Measurements from ENCODE around the gene BNIP5.

BNIP5 gene

GRCh38 chr6:36290668-36291620 is 45.7 kb downstream of the BNIP5 start:
- Histone ChIP-seq H3K9ac (ENCODE audit: low read length in 2 of 2) (no peak overlapping the region), H3K4me3 (ENCODE audit: low read length in 2 of 2) (no peak overlapping the region), H3K27ac (ENCODE audit: low read length) (no peak overlapping the region), H3K4me1 (ENCODE audit: control insufficient read depth, insufficient read depth, low read length) (peaks cover 3% of the 10 kb centered on the region), H3K9me3 (ENCODE audit: control insufficient read depth in 2 of 2, low read length in 2 of 2) (no peaks in the 10 kb centered on the region), H3K36me3 (ENCODE audit: control insufficient read depth in 2 of 2, insufficient read depth in 2 of 2, low read length in 2 of 2) (no peaks in the 10 kb centered on the region), H3K27me3 (ENCODE audit: control insufficient read depth in 1 of 2, insufficient read depth in 2 of 2, low read length in 2 of 2) (peaks cover 5 to 8% of the 10 kb centered on the region in 2 donors)

GRCh38 chr6:36289281-36289878 is 47.3 kb downstream of the BNIP5 start:
- Histone ChIP-seq H3K9me3 (ENCODE audit: control insufficient read depth in 2 of 2, low read length in 2 of 2) (no peaks in the 10 kb centered on the region), H3K27me3 (ENCODE audit: control insufficient read depth in 1 of 2, insufficient read depth in 2 of 2, low read length in 2 of 2) (peaks cover 14 to 21% of the 10 kb centered on the region in 2 donors), H3K36me3 (ENCODE audit: control insufficient read depth in 2 of 2, insufficient read depth in 2 of 2, low read length in 2 of 2) (no peaks in the 10 kb centered on the region), H3K9ac (ENCODE audit: low read length in 2 of 2) (no peak overlapping the region), H3K27ac (ENCODE audit: low read length) (no peak overlapping the region), H3K4me1 (ENCODE audit: control insufficient read depth, insufficient read depth, low read length) (peaks cover 3% of the 10 kb centered on the region), H3K4me3 (ENCODE audit: low read length in 2 of 2) (no peak overlapping the region)

- H3K27ac ChIP-seq (ENCODE audit: low read length) = no peak overlapping the region
- no peak overlapping the region for H3K4me3 ChIP-seq (ENCODE audit: low read length in 2 of 2)
- H3K9me3 ChIP-seq (ENCODE audit: control insufficient read depth in 2 of 2, low read length in 2 of 2) = no peaks in the 10 kb centered on the region
- H3K27me3 ChIP-seq (ENCODE audit: control insufficient read depth in 1 of 2, insufficient read depth in 2 of 2, low read length in 2 of 2) = peaks cover 14 to 24% of the 10 kb centered on the region in 2 donors
- H3K36me3 ChIP-seq (ENCODE audit: control insufficient read depth in 2 of 2, insufficient read depth in 2 of 2, low read length in 2 of 2) = no peaks in the 10 kb centered on the region
- H3K9ac ChIP-seq (ENCODE audit: low read length in 2 of 2) = no peak overlapping the region
- H3K4me1 ChIP-seq (ENCODE audit: control insufficient read depth, insufficient read depth, low read length) = peaks cover 3% of the 10 kb centered on the region
These were observed 49.8 kb downstream of the BNIP5 start for GRCh38 chr6:36286858-36287257.

GRCh38 chr6:36285797-36286196 is 50.9 kb downstream of the BNIP5 start:
- peaks cover 12 to 21% of the 10 kb centered on the region in 2 donors for H3K27me3 ChIP-seq (ENCODE audit: control insufficient read depth in 1 of 2, insufficient read depth in 2 of 2, low read length in 2 of 2)

GRCh38 chr6:36285187-36285671 is 51.5 kb downstream of the BNIP5 start:
- Histone ChIP-seq H3K27me3 (ENCODE audit: control insufficient read depth in 1 of 2, insufficient read depth in 2 of 2, low read length in 2 of 2) (peaks cover 13 to 21% of the 10 kb centered on the region in 2 donors), H3K9ac (ENCODE audit: low read length in 2 of 2) (no peak overlapping the region), H3K9me3 (ENCODE audit: control insufficient read depth in 2 of 2, low read length in 2 of 2) (no peaks in the 10 kb centered on the region), H3K4me1 (ENCODE audit: control insufficient read depth, insufficient read depth, low read length) (peaks cover 3% of the 10 kb centered on the region), H3K36me3 (ENCODE audit: control insufficient read depth in 2 of 2, insufficient read depth in 2 of 2, low read length in 2 of 2) (no peaks in the 10 kb centered on the region), H3K4me3 (ENCODE audit: low read length in 2 of 2) (no peak overlapping the region), H3K27ac (ENCODE audit: low read length) (no peak overlapping the region)

More at GRCh38 chr6:36285797-36286196, 50.9 kb downstream of the BNIP5 start:
- peaks cover 3% of the 10 kb centered on the region for H3K4me1 ChIP-seq (ENCODE audit: control insufficient read depth, insufficient read depth, low read length)
- no peak overlapping the region for H3K27ac ChIP-seq (ENCODE audit: low read length)
- no peaks in the 10 kb centered on the region for H3K9me3 ChIP-seq (ENCODE audit: control insufficient read depth in 2 of 2, low read length in 2 of 2)
- no peak overlapping the region for H3K4me3 ChIP-seq (ENCODE audit: low read length in 2 of 2)
- no peak overlapping the region for H3K9ac ChIP-seq (ENCODE audit: low read length in 2 of 2)
- H3K36me3 ChIP-seq (ENCODE audit: control insufficient read depth in 2 of 2, insufficient read depth in 2 of 2, low read length in 2 of 2) = no peaks in the 10 kb centered on the region

GRCh38 chr6:36284359-36284758 is 52.3 kb downstream of the BNIP5 start:
- Histone ChIP-seq H3K27ac (ENCODE audit: low read length) (no peak overlapping the region), H3K27me3 (ENCODE audit: control insufficient read depth in 1 of 2, insufficient read depth in 2 of 2, low read length in 2 of 2) (peaks cover 13 to 23% of the 10 kb centered on the region in 2 donors), H3K4me3 (ENCODE audit: low read length in 2 of 2) (no peak overlapping the region), H3K36me3 (ENCODE audit: control insufficient read depth in 2 of 2, insufficient read depth in 2 of 2, low read length in 2 of 2) (no peaks in the 10 kb centered on the region), H3K9ac (ENCODE audit: low read length in 2 of 2) (no peak overlapping the region), H3K9me3 (ENCODE audit: control insufficient read depth in 2 of 2, low read length in 2 of 2) (no peaks in the 10 kb centered on the region), H3K4me1 (ENCODE audit: control insufficient read depth, insufficient read depth, low read length) (peaks cover 3% of the 10 kb centered on the region)

GRCh38 chr6:36283608-36284007 is 53.1 kb downstream of the BNIP5 start:
- H3K36me3 ChIP-seq (ENCODE audit: control insufficient read depth in 2 of 2, insufficient read depth in 2 of 2, low read length in 2 of 2) = no peaks in the 10 kb centered on the region
- H3K27me3 ChIP-seq (ENCODE audit: control insufficient read depth in 1 of 2, insufficient read depth in 2 of 2, low read length in 2 of 2) = peaks cover 14 to 23% of the 10 kb centered on the region in 2 donors
- no peak overlapping the region for H3K4me3 ChIP-seq (ENCODE audit: low read length in 2 of 2)
- H3K9me3 ChIP-seq (ENCODE audit: control insufficient read depth in 2 of 2, low read length in 2 of 2) = no peaks in the 10 kb centered on the region
- H3K4me1 ChIP-seq (ENCODE audit: control insufficient read depth, insufficient read depth, low read length) = peaks cover 3% of the 10 kb centered on the region
- no peak overlapping the region for H3K27ac ChIP-seq (ENCODE audit: low read length)
- H3K9ac ChIP-seq (ENCODE audit: low read length in 2 of 2) = no peak overlapping the region

- no peak overlapping the region for H3K4me3 ChIP-seq (ENCODE audit: low read length in 2 of 2)
- H3K36me3 ChIP-seq (ENCODE audit: control insufficient read depth in 2 of 2, insufficient read depth in 2 of 2, low read length in 2 of 2) = no peaks in the 10 kb centered on the region
- H3K9me3 ChIP-seq (ENCODE audit: control insufficient read depth in 2 of 2, low read length in 2 of 2) = no peaks in the 10 kb centered on the region
- no peak overlapping the region for H3K9ac ChIP-seq (ENCODE audit: low read length in 2 of 2)
- no peaks in the 10 kb centered on the region for H3K4me1 ChIP-seq (ENCODE audit: control insufficient read depth, insufficient read depth, low read length)
- H3K27ac ChIP-seq (ENCODE audit: low read length) = no peak overlapping the region
- peaks cover 16 to 25% of the 10 kb centered on the region in 2 donors for H3K27me3 ChIP-seq (ENCODE audit: control insufficient read depth in 1 of 2, insufficient read depth in 2 of 2, low read length in 2 of 2)
These were observed 55.7 kb downstream of the BNIP5 start for GRCh38 chr6:36280983-36281382.

- no peaks in the 10 kb centered on the region for H3K9me3 ChIP-seq (ENCODE audit: control insufficient read depth in 2 of 2, low read length in 2 of 2)
- H3K27me3 ChIP-seq (ENCODE audit: control insufficient read depth in 1 of 2, insufficient read depth in 2 of 2, low read length in 2 of 2) = peaks cover 12 to 20% of the 10 kb centered on the region in 2 donors
- no peak overlapping the region for H3K4me3 ChIP-seq (ENCODE audit: low read length in 2 of 2)
- H3K4me1 ChIP-seq (ENCODE audit: control insufficient read depth, insufficient read depth, low read length) = no peaks in the 10 kb centered on the region
- H3K9ac ChIP-seq (ENCODE audit: low read length in 2 of 2) = no peak overlapping the region
- no peaks in the 10 kb centered on the region for H3K36me3 ChIP-seq (ENCODE audit: control insufficient read depth in 2 of 2, insufficient read depth in 2 of 2, low read length in 2 of 2)
- no peak overlapping the region for H3K27ac ChIP-seq (ENCODE audit: low read length)
These were observed 56.2 kb downstream of the BNIP5 start for GRCh38 chr6:36280467-36280866.

GRCh38 chr6:36277946-36278470 is 58.7 kb downstream of the BNIP5 start:
- H3K36me3 ChIP-seq (ENCODE audit: control insufficient read depth in 2 of 2, insufficient read depth in 2 of 2, low read length in 2 of 2) = no peaks in the 10 kb centered on the region
- no peaks in the 10 kb centered on the region for H3K9me3 ChIP-seq (ENCODE audit: control insufficient read depth in 2 of 2, low read length in 2 of 2)
- peaks cover 10 to 11% of the 10 kb centered on the region in 2 donors for H3K27me3 ChIP-seq (ENCODE audit: control insufficient read depth in 1 of 2, insufficient read depth in 2 of 2, low read length in 2 of 2)
- H3K27ac ChIP-seq (ENCODE audit: low read length) = no peak overlapping the region
- no peak overlapping the region for H3K9ac ChIP-seq (ENCODE audit: low read length in 2 of 2)
- no peaks in the 10 kb centered on the region for H3K4me1 ChIP-seq (ENCODE audit: control insufficient read depth, insufficient read depth, low read length)
- no peak overlapping the region for H3K4me3 ChIP-seq (ENCODE audit: low read length in 2 of 2)

Data from stomach smooth muscle (tissue), 2 donors.